OCI-LY3 (cell line): ENCODE measurements around the gene SEMA3G.

Experiments used
- EZH2phosphoT487 ChIP-seq: fragments of 200-600 bp; shearing (Covaris generic); IDR thresholded peaks from 2 replicates; pipeline ENCODE4 v1.6.1; 2018; ENCODE audit warnings: antibody characterized with exemption, mixed run types, low read depth
- TF ChIP-seq, protein P1 (sequence below): fragments of 200-600, 300-600 bp; sonication (generic); IDR thresholded peaks from 2 replicates; pipeline ENCODE4 v1.5.1; 2014; ENCODE audit warnings: antibody characterized with exemption, low read length, low read depth

DNA sequence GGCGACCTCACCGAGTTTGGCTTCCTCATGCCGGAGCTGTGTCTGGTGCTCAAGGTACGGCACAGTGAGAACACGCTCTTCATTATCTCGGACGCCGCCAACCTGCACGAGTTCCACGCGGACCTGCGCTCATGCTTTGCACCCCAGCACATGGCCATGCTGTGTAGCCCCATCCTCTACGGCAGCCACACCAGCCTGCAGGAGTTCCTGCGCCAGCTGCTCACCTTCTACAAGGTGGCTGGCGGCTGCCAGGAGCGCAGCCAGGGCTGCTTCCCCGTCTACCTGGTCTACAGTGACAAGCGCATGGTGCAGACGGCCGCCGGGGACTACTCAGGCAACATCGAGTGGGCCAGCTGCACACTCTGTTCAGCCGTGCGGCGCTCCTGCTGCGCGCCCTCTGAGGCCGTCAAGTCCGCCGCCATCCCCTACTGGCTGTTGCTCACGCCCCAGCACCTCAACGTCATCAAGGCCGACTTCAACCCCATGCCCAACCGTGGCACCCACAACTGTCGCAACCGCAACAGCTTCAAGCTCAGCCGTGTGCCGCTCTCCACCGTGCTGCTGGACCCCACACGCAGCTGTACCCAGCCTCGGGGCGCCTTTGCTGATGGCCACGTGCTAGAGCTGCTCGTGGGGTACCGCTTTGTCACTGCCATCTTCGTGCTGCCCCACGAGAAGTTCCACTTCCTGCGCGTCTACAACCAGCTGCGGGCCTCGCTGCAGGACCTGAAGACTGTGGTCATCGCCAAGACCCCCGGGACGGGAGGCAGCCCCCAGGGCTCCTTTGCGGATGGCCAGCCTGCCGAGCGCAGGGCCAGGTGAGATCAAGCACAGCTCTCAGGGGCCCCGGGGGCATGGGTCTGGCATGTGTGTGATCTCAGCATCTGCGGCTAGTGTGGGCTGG lies 43.1 kb upstream of the SEMA3G start:
- TF ChIP-seq, protein P1, sequence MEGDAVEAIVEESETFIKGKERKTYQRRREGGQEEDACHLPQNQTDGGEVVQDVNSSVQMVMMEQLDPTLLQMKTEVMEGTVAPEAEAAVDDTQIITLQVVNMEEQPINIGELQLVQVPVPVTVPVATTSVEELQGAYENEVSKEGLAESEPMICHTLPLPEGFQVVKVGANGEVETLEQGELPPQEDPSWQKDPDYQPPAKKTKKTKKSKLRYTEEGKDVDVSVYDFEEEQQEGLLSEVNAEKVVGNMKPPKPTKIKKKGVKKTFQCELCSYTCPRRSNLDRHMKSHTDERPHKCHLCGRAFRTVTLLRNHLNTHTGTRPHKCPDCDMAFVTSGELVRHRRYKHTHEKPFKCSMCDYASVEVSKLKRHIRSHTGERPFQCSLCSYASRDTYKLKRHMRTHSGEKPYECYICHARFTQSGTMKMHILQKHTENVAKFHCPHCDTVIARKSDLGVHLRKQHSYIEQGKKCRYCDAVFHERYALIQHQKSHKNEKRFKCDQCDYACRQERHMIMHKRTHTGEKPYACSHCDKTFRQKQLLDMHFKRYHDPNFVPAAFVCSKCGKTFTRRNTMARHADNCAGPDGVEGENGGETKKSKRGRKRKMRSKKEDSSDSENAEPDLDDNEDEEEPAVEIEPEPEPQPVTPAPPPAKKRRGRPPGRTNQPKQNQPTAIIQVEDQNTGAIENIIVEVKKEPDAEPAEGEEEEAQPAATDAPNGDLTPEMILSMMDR = no peak
- TF ChIP-seq EZH2phosphoT487 = no peak
